Measurements from ENCODE around the gene CNIH2.

DNA sequence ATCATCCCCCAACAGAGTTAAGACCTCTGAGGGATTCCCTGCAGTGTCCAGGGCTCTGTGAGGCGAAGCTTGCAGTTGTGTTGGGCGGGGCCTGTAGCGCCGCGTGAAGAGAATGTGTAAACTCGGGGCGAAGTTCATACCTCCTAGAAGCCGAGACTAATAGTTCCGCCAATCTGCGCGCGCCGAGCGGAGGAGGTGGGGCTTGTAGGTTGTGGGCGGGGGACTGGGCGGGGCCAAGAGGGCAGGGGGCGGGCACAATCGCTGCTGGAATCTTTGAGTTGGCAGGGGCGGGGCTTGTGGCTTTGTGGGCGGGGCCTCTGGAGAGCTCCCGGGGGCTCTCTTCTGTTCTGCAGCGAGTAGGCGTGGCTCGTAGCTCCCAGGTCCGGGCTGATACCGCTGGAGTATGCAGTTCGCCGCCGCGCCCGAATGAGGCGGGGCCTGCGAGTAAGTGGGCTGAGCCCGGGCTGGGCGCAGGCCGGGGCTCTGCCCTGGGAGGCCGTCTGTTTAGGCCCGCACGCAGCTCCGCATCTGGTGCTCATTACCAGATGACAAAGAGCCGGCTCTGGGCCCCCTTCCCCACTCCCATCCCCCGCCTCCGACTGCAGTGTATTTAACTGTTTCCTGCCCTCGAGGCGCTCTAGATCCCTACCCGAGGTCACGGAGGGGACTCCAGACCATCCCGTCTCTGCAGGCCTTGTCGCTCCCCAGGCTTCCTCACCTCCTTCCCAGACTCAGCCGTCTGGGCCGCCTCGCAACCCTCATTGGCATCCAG lies 34.8 kb downstream of the CNIH2 start:
- TF ChIP-seq, protein P1, sequence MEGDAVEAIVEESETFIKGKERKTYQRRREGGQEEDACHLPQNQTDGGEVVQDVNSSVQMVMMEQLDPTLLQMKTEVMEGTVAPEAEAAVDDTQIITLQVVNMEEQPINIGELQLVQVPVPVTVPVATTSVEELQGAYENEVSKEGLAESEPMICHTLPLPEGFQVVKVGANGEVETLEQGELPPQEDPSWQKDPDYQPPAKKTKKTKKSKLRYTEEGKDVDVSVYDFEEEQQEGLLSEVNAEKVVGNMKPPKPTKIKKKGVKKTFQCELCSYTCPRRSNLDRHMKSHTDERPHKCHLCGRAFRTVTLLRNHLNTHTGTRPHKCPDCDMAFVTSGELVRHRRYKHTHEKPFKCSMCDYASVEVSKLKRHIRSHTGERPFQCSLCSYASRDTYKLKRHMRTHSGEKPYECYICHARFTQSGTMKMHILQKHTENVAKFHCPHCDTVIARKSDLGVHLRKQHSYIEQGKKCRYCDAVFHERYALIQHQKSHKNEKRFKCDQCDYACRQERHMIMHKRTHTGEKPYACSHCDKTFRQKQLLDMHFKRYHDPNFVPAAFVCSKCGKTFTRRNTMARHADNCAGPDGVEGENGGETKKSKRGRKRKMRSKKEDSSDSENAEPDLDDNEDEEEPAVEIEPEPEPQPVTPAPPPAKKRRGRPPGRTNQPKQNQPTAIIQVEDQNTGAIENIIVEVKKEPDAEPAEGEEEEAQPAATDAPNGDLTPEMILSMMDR (IDR thresholded peaks at IDR 0.05) = no peak
- TF ChIP-seq, protein P2, sequence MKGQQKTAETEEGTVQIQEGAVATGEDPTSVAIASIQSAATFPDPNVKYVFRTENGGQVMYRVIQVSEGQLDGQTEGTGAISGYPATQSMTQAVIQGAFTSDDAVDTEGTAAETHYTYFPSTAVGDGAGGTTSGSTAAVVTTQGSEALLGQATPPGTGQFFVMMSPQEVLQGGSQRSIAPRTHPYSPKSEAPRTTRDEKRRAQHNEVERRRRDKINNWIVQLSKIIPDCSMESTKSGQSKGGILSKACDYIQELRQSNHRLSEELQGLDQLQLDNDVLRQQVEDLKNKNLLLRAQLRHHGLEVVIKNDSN (CRISPR knock-in tag; IDR thresholded peaks at IDR 0.05) = no peak
- TF ChIP-seq, protein P3, sequence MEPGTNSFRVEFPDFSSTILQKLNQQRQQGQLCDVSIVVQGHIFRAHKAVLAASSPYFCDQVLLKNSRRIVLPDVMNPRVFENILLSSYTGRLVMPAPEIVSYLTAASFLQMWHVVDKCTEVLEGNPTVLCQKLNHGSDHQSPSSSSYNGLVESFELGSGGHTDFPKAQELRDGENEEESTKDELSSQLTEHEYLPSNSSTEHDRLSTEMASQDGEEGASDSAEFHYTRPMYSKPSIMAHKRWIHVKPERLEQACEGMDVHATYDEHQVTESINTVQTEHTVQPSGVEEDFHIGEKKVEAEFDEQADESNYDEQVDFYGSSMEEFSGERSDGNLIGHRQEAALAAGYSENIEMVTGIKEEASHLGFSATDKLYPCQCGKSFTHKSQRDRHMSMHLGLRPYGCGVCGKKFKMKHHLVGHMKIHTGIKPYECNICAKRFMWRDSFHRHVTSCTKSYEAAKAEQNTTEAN (CRISPR knock-in tag; IDR thresholded peaks at IDR 0.05) = no peak
- no peak for TF ChIP-seq SMAD3 (CRISPR knock-in tag; IDR thresholded peaks at IDR 0.05; ENCODE audit: borderline replicate concordance)
- no peak for TF ChIP-seq NFYB (CRISPR knock-in tag; conservative IDR thresholded peaks at IDR 0.05; ENCODE audit: low read depth)
- no peak for TF ChIP-seq CBFB (CRISPR knock-in tag; IDR thresholded peaks at IDR 0.05; ENCODE audit: low read depth)

All from WTC11 (cell line).